ENCODE data around the gene GGCX. TPM values are rescaled to one million over a fixed set of nuclear protein-coding genes. Genes with fewer than 3 reads are reported as not detected.

The GGCX gene
- total RNA-seq, 2 experiments from 2014 or later: 17.5 to 18.8 TPM

DNA sequence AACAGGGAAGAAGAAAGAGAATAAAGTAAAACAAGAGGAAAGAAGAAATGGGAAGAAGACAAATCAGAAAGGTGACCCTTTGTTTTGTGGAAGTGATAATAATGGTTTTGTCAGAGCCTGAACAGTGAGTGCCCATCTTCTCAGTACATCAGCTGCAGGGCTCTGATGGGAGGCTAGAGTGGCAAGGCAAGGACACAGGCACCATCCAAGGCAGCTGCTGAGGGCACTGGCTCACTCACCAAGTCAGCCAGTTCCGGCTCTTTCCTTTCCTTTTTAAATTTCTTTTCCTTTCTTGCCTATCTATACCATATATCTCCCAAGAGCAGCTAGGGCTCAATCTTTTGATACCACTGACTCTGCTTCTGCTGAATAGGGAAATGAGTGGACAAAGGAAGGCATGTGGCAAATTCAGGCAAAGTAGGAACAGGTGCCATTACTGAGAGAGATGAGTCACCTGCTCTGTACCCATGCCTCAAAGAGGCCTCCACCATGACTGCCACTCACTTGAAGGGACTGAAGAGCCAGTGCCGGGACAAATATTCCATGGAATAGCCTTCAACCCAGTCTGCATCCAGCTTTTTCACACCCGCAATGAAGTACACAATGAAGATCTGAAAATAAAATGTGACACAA, 6.2 kb downstream of the GGCX start:
- no peaks in the 10 kb centered on the region for H3K9me3 Mint-ChIP-seq
- peaks cover 11% of the 10 kb centered on the region for H3K36me3 Mint-ChIP-seq (ENCODE audit: low read depth)
- H3K27me3 Mint-ChIP-seq (ENCODE audit: low read depth): no peaks in the 10 kb centered on the region
- H3K4me3 Mint-ChIP-seq: no peak overlapping the region
- no peak for DNase-seq
- intact Hi-C loops (cut with micrococcal nuclease): no loop called here
- peaks cover 17% of the 10 kb centered on the region for H3K4me1 Mint-ChIP-seq (ENCODE audit: low read depth)
- CTCF ChIA-PET: interaction anchor here (10.5 to 11.2 kb wide), 2 partner anchors 16 to 132 kb away, joined by 111 to 282 read pairs; partner anchors contain the start of genes MAT2A and SH2D6
- no peak overlapping the region for H3K27ac Mint-ChIP-seq

DNA sequence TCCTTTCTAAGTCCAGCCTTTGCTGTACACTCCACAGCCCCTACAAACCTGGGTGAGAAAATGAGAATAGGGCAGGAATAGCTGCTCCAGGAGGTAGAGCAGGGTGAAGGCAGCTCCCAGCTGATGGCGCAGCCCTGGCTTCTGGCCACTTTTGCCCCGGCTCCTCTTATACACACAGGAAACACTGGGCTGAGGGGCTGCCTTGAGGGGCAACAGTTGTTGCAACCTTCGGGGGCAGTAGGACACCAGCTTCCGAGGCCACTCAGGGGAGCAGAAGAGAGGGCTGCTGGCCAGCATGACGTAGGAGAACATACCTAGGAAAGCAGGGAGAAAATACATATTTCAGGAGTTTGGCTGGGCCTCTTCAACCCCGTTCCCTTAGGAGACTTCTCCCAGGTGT, 8.1 kb downstream of the GGCX start:
- H3K4me3 Mint-ChIP-seq: no peak overlapping the region
- peaks cover 3% of the 10 kb centered on the region for H3K4me1 Mint-ChIP-seq (ENCODE audit: low read depth)
- H3K9me3 Mint-ChIP-seq: no peaks in the 10 kb centered on the region
- peaks cover 8% of the 10 kb centered on the region for H3K36me3 Mint-ChIP-seq (ENCODE audit: low read depth)
- no peak for DNase-seq
- intact Hi-C loops (cut with micrococcal nuclease): no loop called here
- H3K27me3 Mint-ChIP-seq (ENCODE audit: low read depth): no peaks in the 10 kb centered on the region
- CTCF ChIA-PET: interaction anchor here (0.9 to 11.2 kb wide), 7 partner anchors 14 to 253 kb away, joined by 3 to 282 read pairs (median 4); partner anchors contain the start of genes ELMOD3, MAT2A, RETSAT and SH2D6
- H3K27ac Mint-ChIP-seq: no peak overlapping the region

- H3K4me3 Mint-ChIP-seq: no peak overlapping the region
- no peaks in the 10 kb centered on the region for H3K9me3 Mint-ChIP-seq
- intact Hi-C loops (cut with micrococcal nuclease): loop anchor here (1.0 kb wide), 3 partner anchors 132 to 252 kb away; no protein-coding TSS in a partner anchor
- no peaks in the 10 kb centered on the region for H3K27me3 Mint-ChIP-seq (ENCODE audit: low read depth)
- no peak overlapping the region for H3K27ac Mint-ChIP-seq
- CTCF ChIA-PET: interaction anchor here (0.6 to 11.2 kb wide), 28 partner anchors 9 to 252 kb away, joined by 3 to 282 read pairs (median 6); partner anchors contain the start of genes ELMOD3, GGCX, MAT2A and RETSAT
- peaks cover 2% of the 10 kb centered on the region for H3K4me1 Mint-ChIP-seq (ENCODE audit: low read depth)
- H3K36me3 Mint-ChIP-seq (ENCODE audit: low read depth): peaks cover 4% of the 10 kb centered on the region
- peak; percentile 95 for DNase-seq
These were observed 9.3 kb downstream of the GGCX start for GRCh38 chr2:85551698-85552678.

DNA sequence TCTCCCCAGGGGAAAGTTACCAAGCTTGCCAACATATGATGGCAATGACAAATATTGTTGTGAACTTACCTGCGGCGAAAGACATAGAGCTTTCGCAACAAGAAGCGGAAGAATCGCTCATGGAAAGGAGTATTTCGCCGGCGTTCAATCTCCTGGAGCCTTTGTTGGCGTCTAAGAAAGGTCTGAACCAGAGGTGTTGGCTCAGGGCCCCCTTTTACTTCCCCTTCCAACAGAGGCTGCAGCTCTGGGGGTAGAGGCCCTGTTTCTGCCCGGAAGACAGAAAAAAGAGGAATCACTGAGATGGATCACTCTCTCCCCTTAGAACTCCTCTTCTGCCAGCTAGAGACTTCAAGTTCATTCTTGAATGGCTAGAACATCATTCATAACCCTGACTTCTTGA, 10.8 kb downstream of the GGCX start:
- intact Hi-C loops (cut with micrococcal nuclease): no loop called here
- H3K4me3 Mint-ChIP-seq: no peak overlapping the region
- CTCF ChIA-PET: interaction anchor here (0.7 to 11.2 kb wide), 16 partner anchors 8 to 223 kb away, joined by 3 to 282 read pairs (median 8); partner anchors contain the start of genes GGCX, MAT2A, SH2D6 and TGOLN2
- peaks cover 2% of the 10 kb centered on the region for H3K4me1 Mint-ChIP-seq (ENCODE audit: low read depth)
- H3K27ac Mint-ChIP-seq: no peak overlapping the region
- DNase-seq: no peak
- peaks cover 3% of the 10 kb centered on the region for H3K36me3 Mint-ChIP-seq (ENCODE audit: low read depth)
- no peaks in the 10 kb centered on the region for H3K27me3 Mint-ChIP-seq (ENCODE audit: low read depth)
- no peaks in the 10 kb centered on the region for H3K9me3 Mint-ChIP-seq

DNA sequence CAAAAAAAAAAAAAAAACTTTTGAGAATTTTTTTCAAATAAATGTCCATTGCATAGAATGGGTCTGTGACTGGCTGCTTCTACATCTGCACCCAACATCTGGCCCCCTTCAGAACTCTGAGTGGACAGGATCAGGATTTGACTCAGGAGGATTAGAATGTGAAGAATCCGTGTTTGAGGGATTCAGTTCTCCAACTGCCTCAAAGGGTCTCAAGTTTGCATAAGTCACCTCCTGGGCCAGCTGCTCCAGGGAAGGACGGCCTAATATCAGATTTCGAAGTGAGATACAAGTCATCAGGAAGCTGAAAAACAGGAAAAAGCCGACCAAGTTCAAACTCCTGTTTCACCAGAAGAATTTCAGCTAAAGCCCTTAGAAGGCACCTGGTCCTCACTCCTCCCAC, 11.5 kb downstream of the GGCX start:
- Mint-ChIP-seq H3K4me1 (ENCODE audit: low read depth) (no peaks in the 10 kb centered on the region), H3K27ac (no peak overlapping the region), H3K27me3 (ENCODE audit: low read depth) (no peaks in the 10 kb centered on the region), H3K36me3 (ENCODE audit: low read depth) (peaks cover 5% of the 10 kb centered on the region), H3K4me3 (no peak overlapping the region), H3K9me3 (no peaks in the 10 kb centered on the region)
- intact Hi-C loops (cut with micrococcal nuclease): no loop called here
- CTCF ChIA-PET: interaction anchor here (1.4 to 11.2 kb wide), 7 partner anchors 11 to 157 kb away, joined by 3 to 282 read pairs (median 41); partner anchors contain the start of genes GGCX, MAT2A and SH2D6
- DNase-seq: no peak

- Mint-ChIP-seq H3K4me1 (ENCODE audit: low read depth) (peaks cover 3% of the 10 kb centered on the region), H3K9me3 (no peaks in the 10 kb centered on the region), H3K27ac (no peak overlapping the region), H3K36me3 (ENCODE audit: low read depth) (peaks cover 8% of the 10 kb centered on the region), H3K4me3 (no peak overlapping the region), H3K27me3 (ENCODE audit: low read depth) (no peaks in the 10 kb centered on the region)
- CTCF ChIA-PET: interaction anchor here (1.0 to 11.2 kb wide), 8 partner anchors 10 to 157 kb away, joined by 3 to 282 read pairs (median 24); partner anchors contain the start of genes GGCX, MAT2A and SH2D6
- intact Hi-C loops (cut with micrococcal nuclease): no loop called here
- DNase-seq: no peak
These were observed 12.2 kb downstream of the GGCX start for GRCh38 chr2:85549095-85549494.

GRCh38 chr2:85548608-85548900, 12.7 kb downstream of the GGCX start:
- Mint-ChIP-seq H3K27ac (no peak overlapping the region), H3K27me3 (ENCODE audit: low read depth) (no peaks in the 10 kb centered on the region), H3K36me3 (ENCODE audit: low read depth) (peaks cover 13% of the 10 kb centered on the region), H3K9me3 (no peaks in the 10 kb centered on the region), H3K4me3 (no peak overlapping the region), H3K4me1 (ENCODE audit: low read depth) (peaks cover 7% of the 10 kb centered on the region)
- CTCF ChIA-PET: interaction anchor here (1.0 to 11.2 kb wide), 7 partner anchors 9 to 156 kb away, joined by 3 to 282 read pairs (median 41); partner anchors contain the start of genes GGCX, MAT2A and SH2D6
- DNase-seq: no peak
- intact Hi-C loops (cut with micrococcal nuclease): no loop called here

DNA sequence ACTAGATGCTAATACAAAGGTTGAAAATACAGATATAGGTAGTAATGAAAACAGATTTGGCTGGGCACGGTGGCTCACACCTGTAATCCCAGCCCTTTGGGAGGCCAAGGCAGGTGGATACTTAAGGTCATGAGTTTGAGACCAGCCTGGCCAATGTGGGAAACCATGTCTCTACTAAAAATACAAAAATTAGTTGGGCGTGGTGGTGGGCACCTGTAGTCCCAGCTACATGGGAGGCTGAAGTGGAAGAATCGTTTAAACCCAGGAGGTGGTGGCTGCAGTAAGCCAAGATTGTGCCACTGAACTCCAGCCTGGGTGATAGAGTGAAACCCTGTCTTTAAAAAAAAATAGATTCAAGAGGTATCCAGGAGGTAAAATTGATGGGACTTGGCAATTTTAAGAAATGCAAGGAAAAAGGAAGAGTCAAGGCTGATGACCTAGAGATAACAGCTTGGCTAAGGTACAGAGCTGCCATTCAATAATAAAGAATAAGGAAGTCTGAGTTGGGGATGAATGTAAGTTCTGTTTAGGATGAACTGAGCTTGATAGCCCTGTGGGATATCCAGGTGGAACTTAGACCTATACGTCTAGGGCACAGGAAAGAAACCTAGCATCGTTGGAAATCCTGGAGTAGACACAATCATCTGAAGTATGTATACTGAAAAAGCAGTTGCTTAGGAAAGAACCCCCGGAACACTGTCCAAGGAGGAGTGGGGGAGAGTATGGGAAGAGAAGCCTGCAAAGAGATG, 13.3 kb downstream of the GGCX start:
- Mint-ChIP-seq H3K36me3 (ENCODE audit: low read depth) (peaks cover 18% of the 10 kb centered on the region), H3K27me3 (ENCODE audit: low read depth) (no peaks in the 10 kb centered on the region), H3K4me1 (ENCODE audit: low read depth) (peaks cover 10% of the 10 kb centered on the region), H3K9me3 (no peaks in the 10 kb centered on the region), H3K27ac (peak overlapping the region; percentile 21), H3K4me3 (peak overlapping the region; percentile 2)
- CTCF ChIA-PET: interaction anchor here (1.0 to 11.2 kb wide), 7 partner anchors 9 to 156 kb away, joined by 3 to 282 read pairs (median 41); partner anchors contain the start of genes GGCX, MAT2A and SH2D6
- intact Hi-C loops (cut with micrococcal nuclease): no loop called here
- DNase-seq: no peak

- CTCF ChIA-PET: interaction anchor here (1.3 to 11.2 kb wide), 4 partner anchors 8 to 155 kb away, joined by 4 to 282 read pairs (median 76); partner anchors contain the start of genes GGCX, MAT2A and SH2D6
- Mint-ChIP-seq H3K36me3 (ENCODE audit: low read depth) (peaks cover 26% of the 10 kb centered on the region), H3K4me1 (ENCODE audit: low read depth) (peaks cover 18% of the 10 kb centered on the region), H3K27ac (peak overlapping the region; percentile 69), H3K4me3 (peak overlapping the region; percentile 2), H3K9me3 (no peaks in the 10 kb centered on the region), H3K27me3 (ENCODE audit: low read depth) (no peaks in the 10 kb centered on the region)
- intact Hi-C loops (cut with micrococcal nuclease): no loop called here
- no peak for DNase-seq
These were observed 14.0 kb downstream of the GGCX start for GRCh38 chr2:85547089-85547858.

DNA sequence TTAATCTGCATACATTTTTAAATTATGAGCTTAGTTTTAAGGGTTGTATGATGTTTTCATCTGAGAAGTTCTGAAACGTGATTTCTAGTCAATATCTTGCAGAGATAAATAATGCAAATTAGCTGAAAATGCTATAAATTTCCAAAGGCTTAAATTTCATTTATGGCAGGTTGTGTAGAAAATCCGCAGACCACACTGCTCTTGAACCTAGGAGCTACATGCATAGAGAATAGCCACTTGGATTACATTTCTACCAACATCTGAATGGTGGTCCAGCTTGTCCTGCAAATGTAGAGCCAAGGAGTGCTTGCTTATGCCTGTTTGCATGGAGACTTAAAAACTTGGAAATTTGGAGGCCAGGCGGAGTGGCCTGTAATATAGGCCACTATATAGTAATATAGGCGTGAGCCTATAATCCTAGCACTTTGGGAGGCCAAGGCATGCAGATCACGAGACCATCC, 15.5 kb downstream of the GGCX start:
- Mint-ChIP-seq H3K9me3 (no peaks in the 10 kb centered on the region), H3K4me1 (ENCODE audit: low read depth) (peaks cover 33% of the 10 kb centered on the region), H3K27ac (peak overlapping the region; percentile 69), H3K4me3 (no peak overlapping the region), H3K36me3 (ENCODE audit: low read depth) (peaks cover 39% of the 10 kb centered on the region), H3K27me3 (ENCODE audit: low read depth) (no peaks in the 10 kb centered on the region)
- intact Hi-C loops (cut with micrococcal nuclease): no loop called here
- CTCF ChIA-PET: interaction anchor here (1.2 to 1.3 kb wide), 3 partner anchors 125 to 154 kb away, joined by 4 to 12 read pairs (median 5); no protein-coding TSS in a partner anchor
- no peak for DNase-seq
